ENCODE data around the gene RFNG. TPM values are rescaled to one million over a fixed set of nuclear protein-coding genes. Genes with fewer than 3 reads are reported as not detected.
A peak's percentile ranks its signal among the peaks of the same experiment; 100 is the strongest.

The RFNG gene
- total RNA-seq, 1 experiment from 2014 or later = 40.4 TPM

DNA sequence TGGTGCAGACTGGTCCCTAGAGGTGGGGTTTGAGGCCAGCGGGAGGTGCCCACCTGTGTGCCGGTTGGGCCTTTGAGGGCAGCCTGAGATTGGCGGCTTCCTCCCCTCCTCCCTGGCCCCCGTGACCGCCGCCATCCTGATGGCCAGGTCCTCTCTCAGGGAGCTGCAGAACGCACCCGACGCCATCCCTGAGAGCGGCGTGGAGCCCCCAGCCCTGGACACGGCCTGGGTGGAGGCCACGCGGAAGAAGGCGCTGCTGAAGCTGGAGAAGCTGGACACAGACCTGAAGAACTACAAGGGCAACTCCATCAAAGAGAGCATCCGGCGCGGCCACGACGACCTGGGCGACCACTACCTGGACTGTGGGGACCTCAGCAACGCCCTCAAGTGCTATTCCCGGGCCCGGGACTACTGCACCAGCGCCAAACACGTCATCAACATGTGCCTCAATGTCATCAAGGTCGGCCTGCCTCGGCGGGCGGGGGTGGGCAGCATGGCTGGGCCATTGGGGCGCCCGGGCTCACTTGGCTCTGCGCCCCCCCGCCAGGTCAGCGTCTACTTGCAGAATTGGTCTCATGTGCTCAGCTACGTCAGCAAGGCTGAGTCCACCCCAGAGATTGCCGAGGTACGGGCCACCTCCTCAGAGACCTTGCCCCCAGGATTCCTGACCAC is 2.9 kb upstream of the RFNG start:
- no peaks in the 10 kb centered on the region for H3K27me3 ChIP-seq (ENCODE audit: insufficient read depth, low read depth)
- H2AFZ ChIP-seq = no peak overlapping the region
- intact Hi-C loops (cut with micrococcal nuclease; ENCODE audit: unreplicated experiment) = no loop called here
- H3K9me2 ChIP-seq (ENCODE audit: insufficient read depth) = no peaks in the 10 kb centered on the region
- H4K20me1 ChIP-seq (ENCODE audit: insufficient read depth) = no peaks in the 10 kb centered on the region
- POLR2A ChIA-PET (ENCODE audit: unreplicated experiment) = no interaction called here
- H3K79me2 ChIP-seq (ENCODE audit: low read depth) = peaks cover 13% of the 10 kb centered on the region
- CTCF ChIA-PET = no interaction called here
- no peak for DNase-seq
- no peaks in the 10 kb centered on the region for H3F3A ChIP-seq (ENCODE audit: insufficient read depth, low read depth)
- no peak overlapping the region for H3K4me2 ChIP-seq
- H3K9me3 ChIP-seq (ENCODE audit: insufficient read depth, low read depth) = no peaks in the 10 kb centered on the region
- no TSS peak for BruUV-seq (replicated peaks)
- H3K36me3 ChIP-seq (ENCODE audit: low read depth) = no peaks in the 10 kb centered on the region
- H3K27ac ChIP-seq = no peak overlapping the region
- no peaks in the 10 kb centered on the region for H3K4me1 ChIP-seq (replicated peaks; ENCODE audit: insufficient read depth)
- H3K4me3 ChIP-seq = no peak overlapping the region
- TF ChIP-seq, protein P1, sequence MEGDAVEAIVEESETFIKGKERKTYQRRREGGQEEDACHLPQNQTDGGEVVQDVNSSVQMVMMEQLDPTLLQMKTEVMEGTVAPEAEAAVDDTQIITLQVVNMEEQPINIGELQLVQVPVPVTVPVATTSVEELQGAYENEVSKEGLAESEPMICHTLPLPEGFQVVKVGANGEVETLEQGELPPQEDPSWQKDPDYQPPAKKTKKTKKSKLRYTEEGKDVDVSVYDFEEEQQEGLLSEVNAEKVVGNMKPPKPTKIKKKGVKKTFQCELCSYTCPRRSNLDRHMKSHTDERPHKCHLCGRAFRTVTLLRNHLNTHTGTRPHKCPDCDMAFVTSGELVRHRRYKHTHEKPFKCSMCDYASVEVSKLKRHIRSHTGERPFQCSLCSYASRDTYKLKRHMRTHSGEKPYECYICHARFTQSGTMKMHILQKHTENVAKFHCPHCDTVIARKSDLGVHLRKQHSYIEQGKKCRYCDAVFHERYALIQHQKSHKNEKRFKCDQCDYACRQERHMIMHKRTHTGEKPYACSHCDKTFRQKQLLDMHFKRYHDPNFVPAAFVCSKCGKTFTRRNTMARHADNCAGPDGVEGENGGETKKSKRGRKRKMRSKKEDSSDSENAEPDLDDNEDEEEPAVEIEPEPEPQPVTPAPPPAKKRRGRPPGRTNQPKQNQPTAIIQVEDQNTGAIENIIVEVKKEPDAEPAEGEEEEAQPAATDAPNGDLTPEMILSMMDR (conservative IDR thresholded peaks at IDR 0.05) = no peak
- no peak for TF ChIP-seq EZH2 (IDR thresholded peaks at IDR 0.05; ENCODE audit: low read depth)

DNA sequence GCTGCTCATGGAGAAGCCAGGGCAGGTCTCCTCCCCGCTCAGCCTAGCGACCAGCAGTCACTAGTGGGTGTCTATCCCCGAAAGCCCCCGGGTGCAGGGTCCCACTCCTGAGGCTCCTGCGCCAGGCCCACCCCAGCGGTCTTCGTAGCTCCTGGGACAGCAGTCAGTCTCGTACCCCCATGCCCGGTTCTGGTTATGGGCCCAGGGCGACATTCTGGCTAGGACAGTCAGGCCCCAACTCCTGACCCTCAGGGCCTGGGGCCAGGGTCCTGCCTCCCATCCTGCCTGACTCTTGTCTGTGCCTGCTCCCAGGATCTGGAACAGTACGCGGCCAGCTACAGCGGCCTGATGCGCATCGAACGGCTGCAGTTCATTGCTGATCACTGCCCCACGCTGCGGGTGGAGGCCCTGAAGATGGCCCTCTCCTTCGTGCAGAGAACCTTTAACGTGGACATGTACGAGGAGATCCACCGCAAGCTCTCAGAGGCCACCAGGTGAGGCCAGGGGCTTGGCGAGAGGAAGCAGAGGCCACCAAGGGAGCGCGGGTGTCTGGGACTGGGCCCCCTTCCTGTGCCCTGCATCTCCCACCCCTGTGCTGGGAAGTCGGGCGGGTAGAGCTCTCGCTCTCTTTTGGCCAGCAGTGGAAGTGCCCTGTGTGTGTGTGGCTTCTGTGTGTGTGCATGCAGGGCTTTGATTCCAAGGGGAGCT is 2.1 kb upstream of the RFNG start:
- H3K79me2 ChIP-seq (ENCODE audit: low read depth) = peaks cover 13% of the 10 kb centered on the region
- H2AFZ ChIP-seq = no peak overlapping the region
- no TSS peak for BruUV-seq (replicated peaks)
- intact Hi-C loops (cut with micrococcal nuclease; ENCODE audit: unreplicated experiment) = no loop called here
- H3K36me3 ChIP-seq (ENCODE audit: low read depth) = no peaks in the 10 kb centered on the region
- H3F3A ChIP-seq (ENCODE audit: insufficient read depth, low read depth) = no peaks in the 10 kb centered on the region
- CTCF ChIA-PET = no interaction called here
- H3K27me3 ChIP-seq (ENCODE audit: insufficient read depth, low read depth) = no peaks in the 10 kb centered on the region
- POLR2A ChIA-PET (ENCODE audit: unreplicated experiment) = no interaction called here
- no peaks in the 10 kb centered on the region for H3K9me3 ChIP-seq (ENCODE audit: insufficient read depth, low read depth)
- no peaks in the 10 kb centered on the region for H4K20me1 ChIP-seq (ENCODE audit: insufficient read depth)
- no peak overlapping the region for H3K4me3 ChIP-seq
- no peak overlapping the region for H3K27ac ChIP-seq
- H3K4me2 ChIP-seq = peak overlapping the region; percentile 88; the same call in 1 of the 2 replicates
- no peaks in the 10 kb centered on the region for H3K4me1 ChIP-seq (replicated peaks; ENCODE audit: insufficient read depth)
- no peak for TF ChIP-seq EZH2 (IDR thresholded peaks at IDR 0.05; ENCODE audit: low read depth)
- TF ChIP-seq, protein P1 (conservative IDR thresholded peaks at IDR 0.05) = no peak
- H3K9me2 ChIP-seq (ENCODE audit: insufficient read depth) = no peaks in the 10 kb centered on the region
- no peak for DNase-seq

DNA sequence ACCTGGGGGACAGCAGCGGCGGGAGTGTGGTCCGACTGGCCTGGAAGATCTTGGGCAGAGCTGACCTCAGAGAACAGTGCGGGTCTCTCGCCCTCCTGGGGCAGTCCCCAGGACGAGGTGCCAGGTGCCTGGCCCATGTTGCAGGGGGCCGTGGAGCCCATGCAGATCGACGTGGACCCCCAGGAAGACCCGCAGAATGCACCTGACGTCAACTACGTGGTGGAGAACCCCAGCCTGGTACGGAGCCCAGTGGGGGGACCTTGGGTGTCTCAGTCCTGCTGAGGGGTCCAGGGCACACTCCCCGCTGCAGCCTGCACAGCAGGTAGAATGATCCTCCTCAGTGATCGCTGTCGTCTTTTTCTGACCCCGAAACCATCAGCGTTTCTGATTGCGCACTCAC is 1.5 kb upstream of the RFNG start:
- Histone ChIP-seq H3K36me3 (ENCODE audit: low read depth) (no peaks in the 10 kb centered on the region), H3K79me2 (ENCODE audit: low read depth) (peaks cover 13% of the 10 kb centered on the region), H3K9me3 (ENCODE audit: insufficient read depth, low read depth) (no peaks in the 10 kb centered on the region), H3K9me2 (ENCODE audit: insufficient read depth) (no peaks in the 10 kb centered on the region), H3K4me2 (peak overlapping the region; percentile 88), H3K27ac (no peak overlapping the region), H4K20me1 (ENCODE audit: insufficient read depth) (no peaks in the 10 kb centered on the region), H3K4me1 (replicated peaks; ENCODE audit: insufficient read depth) (no peaks in the 10 kb centered on the region), H3K4me3 (peak overlapping the region; percentile 76; the same call in 1 of the 2 replicates), H3F3A (ENCODE audit: insufficient read depth, low read depth) (no peaks in the 10 kb centered on the region), H3K27me3 (ENCODE audit: insufficient read depth, low read depth) (no peaks in the 10 kb centered on the region), H2AFZ (no peak overlapping the region)
- DNase-seq = no peak
- BruUV-seq (replicated peaks) = no TSS peak
- no peak for TF ChIP-seq EZH2 (IDR thresholded peaks at IDR 0.05; ENCODE audit: low read depth)
- TF ChIP-seq, protein P1 (conservative IDR thresholded peaks at IDR 0.05) = no peak
- ChIA-PET POLR2A (ENCODE audit: unreplicated experiment) (no interaction called here), CTCF (no interaction called here)
- intact Hi-C loops (cut with micrococcal nuclease; ENCODE audit: unreplicated experiment) = no loop called here

All from PC-9 (cell line).